Neuronal stem cell (in vitro differentiated cells): ENCODE data around the gene PLCB3.

Experiments used
- DNase-seq: peaks from one replicate; pipeline ENCODE4 v3.0.0-alpha.2; 2013; ENCODE audit warnings: low spot score
- H2AFZ ChIP-seq: one replicate; pipeline ENCODE4 v1.6.1; 2013; ENCODE audit warnings: mild to moderate bottlenecking, low read length, inconsistent platforms
- H2AK5ac ChIP-seq: 2 replicates; pipeline ENCODE4 v1.6.1; 2013; ENCODE audit warnings: low read depth, mild to moderate bottlenecking, inconsistent platforms, low read length, moderate library complexity, mixed read lengths
- H2BK120ac ChIP-seq: 2 replicates; pipeline ENCODE4 v1.6.1; 2013; ENCODE audit warnings: low read depth, mild to moderate bottlenecking, inconsistent platforms, low read length, moderate library complexity, mixed read lengths
- H2BK12ac ChIP-seq: one replicate; pipeline ENCODE4 v1.6.1; 2013; ENCODE audit warnings: low read length, inconsistent platforms
- H2BK15ac ChIP-seq: 2 replicates; pipeline ENCODE4 v1.6.1; 2013; ENCODE audit warnings: mild to moderate bottlenecking, low read length, inconsistent platforms, mixed read lengths
- H2BK5ac ChIP-seq: one replicate; pipeline ENCODE4 v1.6.1; 2013; ENCODE audit warnings: inconsistent platforms, mild to moderate bottlenecking, low read length, moderate library complexity
- H3K14ac ChIP-seq: one replicate; pipeline ENCODE4 v1.6.1; 2013; ENCODE audit warnings: low read length, inconsistent platforms
- H3K18ac ChIP-seq: 2 replicates; pipeline ENCODE4 v1.6.1; 2013; ENCODE audit warnings: low read length, inconsistent platforms
- H3K23ac ChIP-seq: 2 replicates; pipeline ENCODE4 v1.6.1; 2013; ENCODE audit warnings: low read depth, mild to moderate bottlenecking, mixed read lengths, low read length, inconsistent platforms; ENCODE audit not compliant: poor library complexity
- H3K27ac ChIP-seq: replicated peaks from 3 replicates; pipeline ENCODE4 v1.5.1; 2013; ENCODE audit warnings: low read length, inconsistent platforms
- H3K27me3 ChIP-seq, 3 experiments: 2 replicates each; pipeline ENCODE4 v1.6.1; 2013; ENCODE audit warnings: low read length in 3 of 3, mild to moderate bottlenecking in 2 of 3, inconsistent platforms in 1 of 3, low read depth in 1 of 3, mixed read lengths in 1 of 3, moderate library complexity in 1 of 3; ENCODE audit not compliant: control insufficient read depth in 3 of 3, insufficient read depth in 3 of 3
- H3K36me3 ChIP-seq, 2 donors: replicated peaks in 1 of 2; 2 replicates each; pipeline ENCODE4 v1.6.1; 2013; ENCODE audit warnings: low read length in 2 of 2; ENCODE audit not compliant: control insufficient read depth in 2 of 2, insufficient read depth in 2 of 2
- H3K4ac ChIP-seq: 2 replicates; pipeline ENCODE4 v1.6.1; 2013; ENCODE audit warnings: inconsistent platforms, mild to moderate bottlenecking, low read length, moderate library complexity
- H3K4me1 ChIP-seq, 2 donors: 1 replicate in 1 of 2; 2 replicates in 1 of 2; pipeline ENCODE4 v1.6.1; 2013; ENCODE audit warnings: low read length in 2 of 2, low read depth in 1 of 2; ENCODE audit not compliant: control insufficient read depth in 2 of 2, insufficient read depth in 1 of 2
- H3K4me2 ChIP-seq: one replicate; pipeline ENCODE4 v1.6.1; 2013; ENCODE audit warnings: mild to moderate bottlenecking, low read length, inconsistent platforms; ENCODE audit not compliant: insufficient read depth, poor library complexity, severe bottlenecking
- H3K4me3 ChIP-seq, 2 donors: 2 replicates each; pipeline ENCODE4 v1.5.1; 2013; ENCODE audit warnings: low read length in 2 of 2, mild to moderate bottlenecking in 2 of 2, inconsistent platforms in 1 of 2, moderate library complexity in 1 of 2
- H3K79me1 ChIP-seq: one replicate; pipeline ENCODE4 v1.6.1; 2013; ENCODE audit warnings: low read depth, mild to moderate bottlenecking, inconsistent platforms, low read length, moderate library complexity
- H3K9ac ChIP-seq: one replicate; pipeline ENCODE4 v1.6.1; 2013; ENCODE audit warnings: mild to moderate bottlenecking, low read depth, low read length, inconsistent platforms; ENCODE audit not compliant: poor library complexity
- H3K9me3 ChIP-seq, 2 donors: replicated peaks in 1 of 2; 2 replicates each; pipeline versions ENCODE3 to v1.6.1; 2013; ENCODE audit warnings: low read length in 2 of 2, mild to moderate bottlenecking in 2 of 2, inconsistent platforms in 1 of 2, low read depth in 1 of 2, mixed read lengths in 1 of 2, moderate library complexity in 1 of 2; ENCODE audit not compliant: control insufficient read depth in 2 of 2, insufficient read depth in 1 of 2
- H4K8ac ChIP-seq: one replicate; pipeline ENCODE4 v1.6.1; 2013; ENCODE audit warnings: low read depth, mild to moderate bottlenecking, inconsistent platforms, low read length, moderate library complexity
- H4K91ac ChIP-seq: one replicate; pipeline ENCODE4 v1.6.1; 2013; ENCODE audit warnings: low read length, low read depth, mild to moderate bottlenecking, inconsistent platforms; ENCODE audit not compliant: poor library complexity
- WGBS, 2 donors: extraction: QIAGEN DNeasy Blood & Tissue Kit; methylation state at CpG; one replicate each; pipeline ENCODE4 v1.1.7; 2013; ENCODE audit warnings: missing lambda C conversion rate in 2 of 2, mixed read lengths in 1 of 2; ENCODE audit not compliant: insufficient read length in 2 of 2, insufficient replicate concordance in 1 of 2; ENCODE audit errors: extremely low coverage in 2 of 2; 5-methylcytosine and 5-hydroxymethylcytosine counted together

The PLCB3 gene

GRCh38 chr11:64247729-64248531, 3.4 kb upstream of the PLCB3 start:
- Histone ChIP-seq H2AFZ (peak overlapping the region; percentile 83), H3K18ac (peak overlapping the region; percentile 86), H2AK5ac (no peak overlapping the region), H4K8ac (no peak overlapping the region), H3K9ac (no peak overlapping the region), H2BK15ac (peak overlapping the region; percentile 33), H3K23ac (peak overlapping the region; percentile 70), H4K91ac (no peak overlapping the region), H3K4me3 (peak overlapping the region; percentile 54 to 70), H3K27me3 (no peaks in the 10 kb centered on the region), H2BK12ac (no peak overlapping the region), H3K4me1 (peaks cover 24 to 42% of the 10 kb centered on the region in 2 donors), H3K27ac (no peak overlapping the region), H3K14ac (no peak overlapping the region), H3K9me3 (no peaks in the 10 kb centered on the region), H3K4me2 (peak overlapping the region; percentile 98), H2BK5ac (no peak overlapping the region), H3K36me3 (peaks cover 11 to 18% of the 10 kb centered on the region in 2 donors), H3K79me1 (peaks cover 11% of the 10 kb centered on the region), H2BK120ac (peak overlapping the region; percentile 7), H3K4ac (no peak overlapping the region)
- no peak for DNase-seq
- no CpG with 5 or more reads among the region's 31 CpGs for WGBS, 2 donors

GRCh38 chr11:64248578-64248977, 2.8 kb upstream of the PLCB3 start:
- no peak overlapping the region for H3K4me3 ChIP-seq
- H2BK5ac ChIP-seq = no peak overlapping the region
- peak overlapping the region; percentile 33 for H2BK15ac ChIP-seq
- H3K4ac ChIP-seq = no peak overlapping the region
- H4K91ac ChIP-seq = peak overlapping the region; percentile 17
- no peaks in the 10 kb centered on the region for H3K27me3 ChIP-seq
- no peak overlapping the region for H3K14ac ChIP-seq
- H3K9me3 ChIP-seq = no peaks in the 10 kb centered on the region
- peak overlapping the region; percentile 7 for H2BK120ac ChIP-seq
- H3K27ac ChIP-seq = no peak overlapping the region
- no CpG with 5 or more reads among the region's 7 CpGs for WGBS, 2 donors
- H3K79me1 ChIP-seq = peaks cover 11% of the 10 kb centered on the region
- no peak overlapping the region for H3K23ac ChIP-seq
- peak overlapping the region; percentile 35 for H3K18ac ChIP-seq
- peak overlapping the region; percentile 90 for H2AK5ac ChIP-seq
- H3K9ac ChIP-seq = no peak overlapping the region
- no peak overlapping the region for H2AFZ ChIP-seq
- H3K4me2 ChIP-seq = no peak overlapping the region
- no peak for DNase-seq
- H3K4me1 ChIP-seq = peaks cover 24 to 40% of the 10 kb centered on the region in 2 donors
- H3K36me3 ChIP-seq = peaks cover 7 to 12% of the 10 kb centered on the region in 2 donors
- H2BK12ac ChIP-seq = no peak overlapping the region
- H4K8ac ChIP-seq = no peak overlapping the region

GRCh38 chr11:64249038-64249437, 2.3 kb upstream of the PLCB3 start:
- no CpG with 5 or more reads among the region's 4 CpGs for WGBS, 2 donors
- H4K8ac ChIP-seq = no peak overlapping the region
- no peak overlapping the region for H3K14ac ChIP-seq
- H4K91ac ChIP-seq = no peak overlapping the region
- H2AK5ac ChIP-seq = peak overlapping the region; percentile 90
- H3K23ac ChIP-seq = peak overlapping the region; percentile 5
- no peak overlapping the region for H2BK12ac ChIP-seq
- no peak overlapping the region for H2BK5ac ChIP-seq
- peaks cover 11% of the 10 kb centered on the region for H3K79me1 ChIP-seq
- H2BK120ac ChIP-seq = no peak overlapping the region
- no peak overlapping the region for H3K4ac ChIP-seq
- no peaks in the 10 kb centered on the region for H3K27me3 ChIP-seq
- H2BK15ac ChIP-seq = peak overlapping the region; percentile 33
- no peak overlapping the region for H3K27ac ChIP-seq
- no peak overlapping the region for H3K4me2 ChIP-seq
- no peaks in the 10 kb centered on the region for H3K9me3 ChIP-seq
- H2AFZ ChIP-seq = peak overlapping the region; percentile 65
- peaks cover 24 to 40% of the 10 kb centered on the region in 2 donors for H3K4me1 ChIP-seq
- DNase-seq = no peak
- peaks cover 3 to 9% of the 10 kb centered on the region in 2 donors for H3K36me3 ChIP-seq
- no peak overlapping the region for H3K9ac ChIP-seq
- H3K18ac ChIP-seq = peak overlapping the region; percentile 35
- H3K4me3 ChIP-seq = no peak overlapping the region

GRCh38 chr11:64249563-64250414, 1.5 kb upstream of the PLCB3 start:
- Histone ChIP-seq H3K9ac (no peak overlapping the region), H3K4me3 (peak overlapping the region in 1 of 2 donors; percentile 70), H2BK12ac (no peak overlapping the region), H3K27me3 (no peaks in the 10 kb centered on the region), H3K27ac (no peak overlapping the region), H3K36me3 (peaks cover 4 to 13% of the 10 kb centered on the region in 2 donors), H3K4ac (no peak overlapping the region), H3K9me3 (no peaks in the 10 kb centered on the region), H3K4me1 (peaks cover 24 to 40% of the 10 kb centered on the region in 2 donors), H3K14ac (no peak overlapping the region), H2AFZ (peak overlapping the region; percentile 65), H4K91ac (no peak overlapping the region), H2BK120ac (no peak overlapping the region), H3K23ac (no peak overlapping the region), H4K8ac (no peak overlapping the region), H3K4me2 (no peak overlapping the region), H3K79me1 (peaks cover 11% of the 10 kb centered on the region), H2AK5ac (peak overlapping the region; percentile 90), H2BK15ac (no peak overlapping the region), H3K18ac (no peak overlapping the region), H2BK5ac (no peak overlapping the region)
- WGBS, 2 donors = no CpG with 5 or more reads among the region's 8 CpGs
- DNase-seq = no peak
